ENCODE measurements around the gene RCAN2. TPM values are rescaled to one million over a fixed set of nuclear protein-coding genes. Genes with fewer than 3 reads are reported as not detected.

RCAN2 gene
- total RNA-seq, 2 experiments from 2014 or later: 2.8 to 3.1 TPM

DNA sequence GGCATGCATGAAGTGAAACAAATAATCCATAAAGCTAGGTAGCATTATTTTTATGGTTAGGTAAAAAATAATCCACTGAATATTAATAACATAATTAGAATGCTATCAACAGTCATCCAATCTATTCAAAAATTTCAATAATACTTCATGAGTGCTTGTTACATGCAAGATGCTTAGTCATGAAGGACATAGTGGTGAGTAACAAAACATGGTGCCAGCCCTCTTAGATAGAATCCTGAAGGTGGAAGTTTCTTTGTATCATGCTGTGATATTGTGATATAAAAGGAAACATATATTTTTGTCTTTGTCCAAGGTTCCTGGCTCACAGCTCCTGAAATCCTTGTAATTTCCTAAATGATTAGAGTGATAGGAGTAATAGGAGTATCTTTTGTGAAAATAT lies 14.9 kb downstream of the RCAN2 start:
- ChIA-PET POLR2A (no interaction called here), CTCF (no interaction called here)
- Mint-ChIP-seq H3K27me3 (peaks cover 15% of the 10 kb centered on the region), H3K4me1 (no peaks in the 10 kb centered on the region), H3K36me3 (ENCODE audit: low read depth) (no peaks in the 10 kb centered on the region), H3K9me3 (no peaks in the 10 kb centered on the region), H3K4me3 (no peak overlapping the region), H3K27ac (no peak overlapping the region)
- DNase-seq: no peak

DNA sequence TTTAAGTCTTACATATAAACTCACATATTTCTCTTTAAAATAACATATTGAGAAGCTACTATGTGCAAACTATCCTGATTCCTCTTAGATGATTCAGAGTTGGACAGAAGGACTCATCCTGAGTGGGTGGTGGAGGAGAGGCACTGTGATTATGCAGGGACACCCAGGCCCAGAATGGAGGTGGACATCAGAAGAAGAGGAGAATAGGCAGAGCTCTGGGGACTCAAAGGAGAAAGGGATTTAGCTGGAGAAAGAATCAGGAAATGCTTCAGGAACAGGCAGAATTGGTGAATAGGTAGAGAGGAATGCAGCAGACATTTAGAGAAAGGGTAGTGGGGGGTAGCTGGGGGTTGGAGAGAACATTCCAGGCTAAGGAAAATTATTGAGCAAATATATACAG lies 17.4 kb downstream of the RCAN2 start:
- CTCF ChIA-PET: no interaction called here
- H3K27ac Mint-ChIP-seq: no peak overlapping the region
- POLR2A ChIA-PET: no interaction called here
- no peak overlapping the region for H3K4me3 Mint-ChIP-seq
- H3K9me3 Mint-ChIP-seq: no peaks in the 10 kb centered on the region
- H3K36me3 Mint-ChIP-seq (ENCODE audit: low read depth): no peaks in the 10 kb centered on the region
- H3K4me1 Mint-ChIP-seq: no peaks in the 10 kb centered on the region
- peaks cover 17% of the 10 kb centered on the region for H3K27me3 Mint-ChIP-seq
- DNase-seq: no peak

DNA sequence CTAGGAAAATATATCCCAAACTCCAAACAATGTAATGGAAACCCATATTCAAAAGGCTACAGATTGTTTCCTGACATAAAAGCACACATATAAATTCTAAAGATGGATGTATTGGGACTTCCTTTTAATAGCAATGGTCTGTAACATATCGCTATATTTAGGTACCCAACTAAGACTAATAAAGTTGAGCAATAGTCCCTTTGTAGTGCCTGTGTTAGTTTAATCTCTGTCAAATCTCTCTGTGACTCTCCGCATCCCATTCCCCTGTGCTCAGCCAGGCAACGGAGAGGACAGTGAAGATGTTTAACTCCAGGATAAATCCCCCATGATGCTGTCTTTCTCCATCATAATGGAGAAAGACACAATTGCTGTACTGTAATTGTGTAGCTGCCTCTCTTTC lies 19.0 kb downstream of the RCAN2 start:
- no peaks in the 10 kb centered on the region for H3K4me1 Mint-ChIP-seq
- ChIA-PET CTCF (no interaction called here), POLR2A (no interaction called here)
- peaks cover 13% of the 10 kb centered on the region for H3K27me3 Mint-ChIP-seq
- no peak overlapping the region for H3K4me3 Mint-ChIP-seq
- H3K27ac Mint-ChIP-seq: no peak overlapping the region
- DNase-seq: no peak
- H3K36me3 Mint-ChIP-seq (ENCODE audit: low read depth): no peaks in the 10 kb centered on the region
- no peaks in the 10 kb centered on the region for H3K9me3 Mint-ChIP-seq

DNA sequence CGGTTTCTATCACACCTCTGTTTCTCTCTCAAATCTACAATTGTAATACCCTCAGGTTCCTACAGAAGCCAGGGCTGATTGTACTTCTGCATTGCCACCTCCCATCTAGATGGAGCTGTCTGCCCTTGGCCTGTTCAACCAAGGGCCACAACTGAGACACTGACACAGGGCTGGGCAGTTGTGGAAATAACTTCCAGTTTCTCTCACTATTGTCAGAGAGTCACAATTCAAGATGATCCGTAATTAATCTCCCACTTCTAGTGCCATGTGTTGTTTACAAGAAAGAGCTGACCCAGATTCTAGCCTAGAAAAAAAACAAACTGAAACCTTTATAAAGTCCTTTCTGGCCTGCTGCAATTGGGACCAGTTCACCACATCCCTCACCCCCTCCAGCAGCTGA lies 22.2 kb downstream of the RCAN2 start:
- DNase-seq: no peak
- Mint-ChIP-seq H3K4me1 (no peaks in the 10 kb centered on the region), H3K27ac (no peak overlapping the region), H3K9me3 (no peaks in the 10 kb centered on the region), H3K36me3 (ENCODE audit: low read depth) (no peaks in the 10 kb centered on the region), H3K27me3 (peaks cover 12% of the 10 kb centered on the region), H3K4me3 (no peak overlapping the region)
- POLR2A ChIA-PET: no interaction called here
- CTCF ChIA-PET: no interaction called here

DNA sequence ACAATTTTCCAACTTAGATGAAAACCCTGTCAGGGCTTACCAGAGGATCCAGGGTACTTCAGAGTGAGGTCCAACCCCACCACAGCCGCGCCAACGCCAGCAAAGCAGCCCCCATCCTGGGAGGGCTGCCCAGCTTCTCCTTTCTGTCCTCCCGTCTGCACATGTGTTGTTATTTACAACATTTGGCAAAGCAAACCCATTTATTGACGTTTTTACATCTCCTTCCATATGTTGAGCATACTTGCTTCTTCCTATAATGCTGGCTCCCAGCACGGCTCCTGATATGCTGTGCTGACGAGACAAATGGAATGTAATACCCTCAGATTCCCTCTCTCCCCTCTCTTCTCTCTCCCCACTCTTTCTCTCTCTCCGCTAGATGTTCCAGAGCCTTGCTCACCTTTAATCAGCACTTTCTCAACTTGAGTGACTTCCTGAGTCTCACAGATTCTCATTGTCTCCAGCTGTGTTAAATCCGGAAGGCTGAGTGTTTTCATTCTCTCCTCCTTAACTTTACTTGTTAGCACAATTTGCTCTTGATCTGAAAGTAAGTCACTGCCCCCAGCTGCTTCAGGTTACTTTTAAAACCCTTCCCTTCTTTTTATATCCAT lies 22.7 kb downstream of the RCAN2 start:
- Mint-ChIP-seq H3K36me3 (ENCODE audit: low read depth) (no peaks in the 10 kb centered on the region), H3K4me3 (no peak overlapping the region), H3K9me3 (no peaks in the 10 kb centered on the region), H3K4me1 (no peaks in the 10 kb centered on the region), H3K27me3 (peaks cover 10% of the 10 kb centered on the region), H3K27ac (no peak overlapping the region)
- DNase-seq: no peak
- POLR2A ChIA-PET: no interaction called here
- CTCF ChIA-PET: no interaction called here

DNA sequence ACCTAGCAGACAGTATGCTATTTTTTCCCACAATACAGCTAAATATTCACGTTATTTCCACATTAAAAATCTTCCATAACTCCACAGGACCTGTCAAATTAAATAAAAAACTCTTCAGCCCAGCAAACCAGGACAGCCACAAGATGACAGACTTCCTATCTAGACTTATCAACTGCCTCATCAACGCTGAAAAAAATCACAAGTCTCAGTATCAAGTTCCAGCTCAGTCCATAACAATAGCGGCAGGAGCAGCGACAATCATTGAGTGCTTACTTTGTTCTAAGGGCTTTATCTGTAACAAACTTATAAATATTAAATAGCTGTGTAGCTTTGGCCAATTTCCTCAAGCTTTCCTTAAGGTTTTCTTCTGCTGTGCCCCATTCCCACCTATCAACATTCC lies 24.7 kb downstream of the RCAN2 start:
- ChIA-PET POLR2A (no interaction called here), CTCF (no interaction called here)
- H3K9me3 Mint-ChIP-seq: no peaks in the 10 kb centered on the region
- no peak for DNase-seq
- no peaks in the 10 kb centered on the region for H3K36me3 Mint-ChIP-seq (ENCODE audit: low read depth)
- no peak overlapping the region for H3K4me3 Mint-ChIP-seq
- H3K27me3 Mint-ChIP-seq: peaks cover 16% of the 10 kb centered on the region
- no peak overlapping the region for H3K27ac Mint-ChIP-seq
- H3K4me1 Mint-ChIP-seq: no peaks in the 10 kb centered on the region

DNA sequence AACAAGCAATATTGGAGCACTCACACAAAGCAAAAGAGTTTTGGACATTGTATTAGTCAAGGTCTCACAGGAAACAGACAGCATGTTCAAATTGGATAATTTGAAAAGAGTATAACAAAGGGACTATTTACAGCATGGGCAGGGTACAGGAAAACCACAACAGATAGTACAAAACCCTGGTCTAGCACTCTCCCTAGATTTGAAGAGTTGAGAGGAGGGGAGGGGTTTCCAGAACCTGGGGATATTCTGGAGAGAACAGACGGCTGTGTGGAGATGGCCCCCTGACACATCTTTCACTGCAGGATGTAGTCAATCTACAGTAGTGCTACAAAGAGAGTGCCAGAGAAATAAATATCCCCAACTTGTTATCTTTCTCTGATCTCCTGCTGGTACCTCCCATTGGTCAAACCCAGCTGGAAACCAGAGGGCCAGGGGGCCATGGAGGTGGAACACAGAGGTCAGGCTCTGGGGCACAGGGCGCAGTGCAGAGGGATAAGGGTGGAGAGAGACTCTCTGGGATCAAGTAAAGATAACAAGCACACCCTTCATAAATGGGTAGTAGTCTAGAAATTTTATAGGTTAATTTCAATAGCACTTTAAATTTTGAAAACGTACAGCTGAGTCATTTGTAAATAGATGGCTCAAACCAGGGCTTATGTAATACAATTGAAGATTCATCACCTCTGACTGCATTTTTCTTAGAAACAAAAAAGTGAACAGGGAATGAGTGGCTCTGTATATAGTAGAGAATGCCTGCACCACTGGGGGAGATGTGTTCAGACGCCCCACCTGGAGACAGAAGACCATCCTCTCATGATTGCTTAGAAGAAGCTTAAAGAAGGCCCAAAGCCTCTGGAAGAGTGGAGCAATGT lies 25.7 kb downstream of the RCAN2 start:
- Mint-ChIP-seq H3K9me3 (no peaks in the 10 kb centered on the region), H3K27me3 (peaks cover 14% of the 10 kb centered on the region), H3K4me3 (no peak overlapping the region), H3K36me3 (ENCODE audit: low read depth) (no peaks in the 10 kb centered on the region), H3K4me1 (no peaks in the 10 kb centered on the region), H3K27ac (no peak overlapping the region)
- no peak for DNase-seq
- ChIA-PET POLR2A (no interaction called here), CTCF (no interaction called here)

DNA sequence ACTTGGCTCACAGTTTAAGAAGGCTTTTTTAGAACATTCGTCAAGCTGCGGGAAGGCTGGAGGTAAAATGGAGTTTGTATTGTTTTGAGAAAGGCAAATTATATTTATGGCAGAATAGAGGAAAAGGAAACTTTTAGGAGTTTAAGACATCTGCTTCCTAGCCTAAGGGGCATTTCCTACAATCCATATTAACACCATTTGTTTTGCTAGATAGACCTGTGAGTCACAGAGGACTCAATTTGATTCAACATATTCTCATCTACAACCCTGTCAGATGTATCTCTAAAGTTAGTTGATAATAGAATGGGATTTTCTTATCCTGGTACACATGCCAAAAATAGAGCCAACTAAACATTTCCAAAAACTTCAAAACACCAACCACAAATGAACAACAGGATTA lies 35.0 kb downstream of the RCAN2 start:
- Mint-ChIP-seq H3K4me1 (no peaks in the 10 kb centered on the region), H3K27ac (no peak overlapping the region), H3K4me3 (no peak overlapping the region), H3K9me3 (no peaks in the 10 kb centered on the region), H3K36me3 (ENCODE audit: low read depth) (no peaks in the 10 kb centered on the region), H3K27me3 (peaks cover 18% of the 10 kb centered on the region)
- DNase-seq: no peak
- ChIA-PET CTCF (no interaction called here), POLR2A (no interaction called here)

DNA sequence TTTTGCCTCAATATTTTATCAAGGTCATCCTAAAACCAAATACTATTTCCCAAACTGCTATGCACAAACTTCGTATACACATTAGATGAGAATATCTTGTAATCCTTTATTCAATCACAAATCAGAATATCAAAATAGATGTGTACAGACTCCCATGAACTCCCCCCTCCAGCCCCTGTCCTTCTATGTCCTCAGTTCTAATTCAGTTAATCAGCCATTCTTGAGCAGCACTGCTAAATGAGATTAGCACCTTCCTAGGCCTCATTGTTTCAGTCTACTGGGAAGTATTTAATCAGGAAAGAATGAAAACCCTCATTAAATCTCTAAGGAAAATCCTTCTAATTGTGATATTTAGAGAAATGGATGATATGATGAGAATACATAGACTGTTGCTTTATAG lies 36.6 kb downstream of the RCAN2 start:
- ChIA-PET POLR2A (no interaction called here), CTCF (no interaction called here)
- H3K27me3 Mint-ChIP-seq: peaks cover 22% of the 10 kb centered on the region
- no peaks in the 10 kb centered on the region for H3K4me1 Mint-ChIP-seq
- no peaks in the 10 kb centered on the region for H3K9me3 Mint-ChIP-seq
- H3K27ac Mint-ChIP-seq: no peak overlapping the region
- DNase-seq: no peak
- no peak overlapping the region for H3K4me3 Mint-ChIP-seq
- no peaks in the 10 kb centered on the region for H3K36me3 Mint-ChIP-seq (ENCODE audit: low read depth)

DNA sequence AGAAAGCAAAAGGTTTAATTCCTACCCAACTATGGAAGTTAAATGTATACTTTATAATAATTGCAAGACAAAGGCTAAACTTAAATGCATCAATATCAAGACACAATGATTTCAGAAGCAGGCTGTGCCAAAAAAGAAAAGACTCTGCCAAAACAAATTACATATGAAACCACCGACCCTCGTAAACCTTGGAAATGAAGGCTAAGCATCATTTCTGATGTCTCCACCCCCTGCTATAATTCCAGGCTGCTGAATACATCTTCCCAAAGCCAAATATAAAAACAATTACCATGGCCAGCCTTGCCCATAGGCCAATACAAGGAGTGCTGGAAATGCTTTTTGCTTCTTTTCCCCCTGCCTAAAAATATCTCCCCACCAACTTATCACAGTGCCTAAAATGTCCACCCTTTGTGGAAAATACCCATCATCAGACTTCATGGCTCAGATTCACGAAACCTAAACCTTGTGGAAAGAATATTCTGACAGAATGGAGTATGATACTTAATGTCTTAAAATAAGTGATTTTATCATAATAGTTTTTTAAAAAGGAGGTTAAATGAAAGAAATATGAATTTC lies 37.4 kb downstream of the RCAN2 start:
- no peak for DNase-seq
- no peaks in the 10 kb centered on the region for H3K9me3 Mint-ChIP-seq
- no peaks in the 10 kb centered on the region for H3K4me1 Mint-ChIP-seq
- POLR2A ChIA-PET: no interaction called here
- H3K4me3 Mint-ChIP-seq: no peak overlapping the region
- H3K36me3 Mint-ChIP-seq (ENCODE audit: low read depth): no peaks in the 10 kb centered on the region
- peaks cover 26% of the 10 kb centered on the region for H3K27me3 Mint-ChIP-seq
- CTCF ChIA-PET: no interaction called here
- no peak overlapping the region for H3K27ac Mint-ChIP-seq

DNA sequence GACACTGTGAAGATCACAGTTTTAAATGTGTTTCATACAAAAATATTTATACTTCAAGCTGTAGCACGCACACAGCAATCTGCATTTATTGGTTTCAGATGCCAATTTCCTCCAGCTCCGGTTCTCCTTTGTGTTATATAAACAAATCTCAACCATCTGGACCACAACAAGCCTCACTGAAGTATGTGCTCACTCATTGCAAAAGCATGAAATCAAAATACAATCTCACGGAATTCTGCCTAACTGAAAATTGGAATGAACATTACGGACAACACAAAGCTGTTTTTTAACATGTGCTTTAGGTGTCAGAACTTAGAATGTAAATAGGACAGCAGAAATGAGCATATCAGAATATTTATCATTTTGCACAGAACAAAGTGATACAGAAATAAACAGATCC lies 38.0 kb downstream of the RCAN2 start:
- no peaks in the 10 kb centered on the region for H3K9me3 Mint-ChIP-seq
- CTCF ChIA-PET: no interaction called here
- no peak overlapping the region for H3K27ac Mint-ChIP-seq
- H3K4me3 Mint-ChIP-seq: no peak overlapping the region
- no peak for DNase-seq
- peaks cover 31% of the 10 kb centered on the region for H3K27me3 Mint-ChIP-seq
- no peaks in the 10 kb centered on the region for H3K36me3 Mint-ChIP-seq (ENCODE audit: low read depth)
- POLR2A ChIA-PET: no interaction called here
- H3K4me1 Mint-ChIP-seq: no peaks in the 10 kb centered on the region

DNA sequence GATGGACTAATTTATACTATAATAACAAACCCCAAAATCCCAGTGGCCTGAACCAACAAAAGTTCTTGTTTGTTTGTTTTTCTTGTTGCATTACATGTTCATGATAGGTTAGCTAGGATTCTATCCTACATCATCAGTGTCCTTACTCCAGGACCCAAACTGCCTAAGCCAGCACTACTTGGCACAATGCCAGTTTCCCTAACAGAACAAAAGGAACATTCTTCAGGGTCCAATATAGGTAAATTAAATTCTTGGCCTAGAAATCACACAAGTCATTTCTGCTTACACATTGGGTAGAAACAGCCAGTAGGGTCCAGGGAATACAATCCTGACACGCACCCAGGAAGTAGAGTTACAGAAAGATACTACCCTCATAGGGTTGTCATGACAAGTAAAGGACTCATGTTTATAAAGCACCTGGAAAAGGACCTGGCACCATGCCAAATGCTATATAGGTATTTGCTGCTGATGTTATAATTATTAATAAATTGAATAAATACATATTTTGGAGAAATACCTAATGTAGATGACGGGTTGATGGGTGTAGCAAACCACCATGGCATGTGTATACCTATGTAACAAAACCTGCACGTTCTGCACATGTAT lies 38.8 kb downstream of the RCAN2 start:
- ChIA-PET POLR2A (no interaction called here), CTCF (no interaction called here)
- H3K27ac Mint-ChIP-seq: no peak overlapping the region
- no peaks in the 10 kb centered on the region for H3K36me3 Mint-ChIP-seq (ENCODE audit: low read depth)
- peaks cover 32% of the 10 kb centered on the region for H3K27me3 Mint-ChIP-seq
- no peak overlapping the region for H3K4me3 Mint-ChIP-seq
- no peak for DNase-seq
- no peaks in the 10 kb centered on the region for H3K9me3 Mint-ChIP-seq
- H3K4me1 Mint-ChIP-seq: no peaks in the 10 kb centered on the region

DNA sequence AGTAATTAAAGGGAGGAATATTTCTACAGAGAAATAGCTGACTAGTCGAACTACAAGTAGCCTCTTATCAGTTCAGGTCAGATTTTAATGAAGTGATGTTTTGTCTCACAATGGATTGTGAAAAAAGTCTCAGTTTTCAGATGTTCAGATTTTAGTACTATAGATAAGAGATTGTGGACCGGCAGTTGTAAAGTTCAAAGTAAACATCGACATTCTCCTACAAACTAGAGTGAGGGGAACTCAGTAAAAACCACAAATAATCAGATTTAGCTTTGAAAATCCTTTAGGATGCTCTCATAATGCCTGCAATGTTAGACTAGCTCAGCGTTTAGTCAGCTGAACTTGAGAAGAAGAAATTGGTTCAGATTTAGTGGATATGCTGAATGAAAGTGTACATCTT lies 39.9 kb downstream of the RCAN2 start:
- H3K9me3 Mint-ChIP-seq: no peaks in the 10 kb centered on the region
- CTCF ChIA-PET: no interaction called here
- H3K36me3 Mint-ChIP-seq (ENCODE audit: low read depth): no peaks in the 10 kb centered on the region
- no peaks in the 10 kb centered on the region for H3K4me1 Mint-ChIP-seq
- peaks cover 31% of the 10 kb centered on the region for H3K27me3 Mint-ChIP-seq
- H3K4me3 Mint-ChIP-seq: no peak overlapping the region
- POLR2A ChIA-PET: no interaction called here
- no peak overlapping the region for H3K27ac Mint-ChIP-seq
- no peak for DNase-seq
